ENCODE data around the gene WDR37. TPM values are rescaled to one million over a fixed set of nuclear protein-coding genes. Genes with fewer than 3 reads are reported as not detected.

WDR37 gene
- total and polyA plus RNA-seq, 4 donors = 18.7 to 32.6 (median 28.9) TPM

GRCh38 chr10:1173091-1173490 lies 116.9 kb downstream of the WDR37 start:
- H3K4me1 ChIP-seq (ENCODE audit: control insufficient read depth, insufficient read depth, low read length) = peaks cover 14% of the 10 kb centered on the region
- H3K36me3 ChIP-seq (ENCODE audit: control insufficient read depth, insufficient read depth, low read length) = peaks cover 2% of the 10 kb centered on the region
- no peak overlapping the region for H3K27ac ChIP-seq (ENCODE audit: low read depth, low read length)
- H3K27me3 ChIP-seq (ENCODE audit: control insufficient read depth, insufficient read depth, low read length) = no peaks in the 10 kb centered on the region
- H3K9me3 ChIP-seq (ENCODE audit: control insufficient read depth, insufficient read depth, low read length) = no peaks in the 10 kb centered on the region
- H3K4me3 ChIP-seq (ENCODE audit: low read depth, low read length) = no peak overlapping the region
- 90% methylated on average over 26 of the region's 27 CpGs for WGBS (ENCODE audit: insufficient coverage)
- no peak for DNase-seq (ENCODE audit: low read depth in 4 of 6, low spot score in 6 of 6)

- Histone ChIP-seq H3K36me3 (ENCODE audit: control insufficient read depth, insufficient read depth, low read length) (peaks cover 3% of the 10 kb centered on the region), H3K9me3 (ENCODE audit: control insufficient read depth, insufficient read depth, low read length) (no peaks in the 10 kb centered on the region), H3K4me3 (ENCODE audit: low read depth, low read length) (no peak overlapping the region), H3K4me1 (ENCODE audit: control insufficient read depth, insufficient read depth, low read length) (peaks cover 20% of the 10 kb centered on the region), H3K27ac (ENCODE audit: low read depth, low read length) (no peak overlapping the region), H3K27me3 (ENCODE audit: control insufficient read depth, insufficient read depth, low read length) (no peaks in the 10 kb centered on the region)
- no peak for DNase-seq (ENCODE audit: low read depth in 4 of 6, low spot score in 6 of 6)
- 92% methylated on average over 3 of the region's 5 CpGs for WGBS (ENCODE audit: insufficient coverage)
Measured at GRCh38 chr10:1174022-1174421, 117.8 kb downstream of the WDR37 start.

GRCh38 chr10:1175956-1176565 lies 119.9 kb downstream of the WDR37 start:
- no peak for DNase-seq (ENCODE audit: low read depth in 4 of 6, low spot score in 6 of 6)
- no peak overlapping the region for H3K4me3 ChIP-seq (ENCODE audit: low read depth, low read length)
- H3K9me3 ChIP-seq (ENCODE audit: control insufficient read depth, insufficient read depth, low read length) = no peaks in the 10 kb centered on the region
- H3K36me3 ChIP-seq (ENCODE audit: control insufficient read depth, insufficient read depth, low read length) = peaks cover 10% of the 10 kb centered on the region
- peaks cover 23% of the 10 kb centered on the region for H3K4me1 ChIP-seq (ENCODE audit: control insufficient read depth, insufficient read depth, low read length)
- H3K27me3 ChIP-seq (ENCODE audit: control insufficient read depth, insufficient read depth, low read length) = no peaks in the 10 kb centered on the region
- WGBS (ENCODE audit: insufficient coverage) = 95% methylated on average over 16 of the region's 23 CpGs
- no peak overlapping the region for H3K27ac ChIP-seq (ENCODE audit: low read depth, low read length)

- no peak for DNase-seq (ENCODE audit: low read depth in 4 of 6, low spot score in 6 of 6)
- H3K36me3 ChIP-seq (ENCODE audit: control insufficient read depth, insufficient read depth, low read length) = peaks cover 17% of the 10 kb centered on the region
- H3K9me3 ChIP-seq (ENCODE audit: control insufficient read depth, insufficient read depth, low read length) = no peaks in the 10 kb centered on the region
- 78% methylated on average over 5 of the region's 9 CpGs for WGBS (ENCODE audit: insufficient coverage)
- H3K27ac ChIP-seq (ENCODE audit: low read depth, low read length) = no peak overlapping the region
- no peak overlapping the region for H3K4me3 ChIP-seq (ENCODE audit: low read depth, low read length)
- H3K27me3 ChIP-seq (ENCODE audit: control insufficient read depth, insufficient read depth, low read length) = peaks cover 2% of the 10 kb centered on the region
- peaks cover 23% of the 10 kb centered on the region for H3K4me1 ChIP-seq (ENCODE audit: control insufficient read depth, insufficient read depth, low read length)
Measured at GRCh38 chr10:1177936-1178335, 121.8 kb downstream of the WDR37 start.

- no peak overlapping the region for H3K27ac ChIP-seq (ENCODE audit: low read depth, low read length)
Measured at GRCh38 chr10:1178506-1178905, 122.3 kb downstream of the WDR37 start.

GRCh38 chr10:1179346-1180070 lies 123.3 kb downstream of the WDR37 start:
- Histone ChIP-seq H3K9me3 (ENCODE audit: control insufficient read depth, insufficient read depth, low read length) (no peaks in the 10 kb centered on the region), H3K4me3 (ENCODE audit: low read depth, low read length) (no peak overlapping the region), H3K27me3 (ENCODE audit: control insufficient read depth, insufficient read depth, low read length) (peaks cover 2% of the 10 kb centered on the region), H3K36me3 (ENCODE audit: control insufficient read depth, insufficient read depth, low read length) (peaks cover 22% of the 10 kb centered on the region), H3K27ac (ENCODE audit: low read depth, low read length) (peak overlapping the region; percentile 25), H3K4me1 (ENCODE audit: control insufficient read depth, insufficient read depth, low read length) (peaks cover 23% of the 10 kb centered on the region)
- 89% methylated on average over 18 of the region's 20 CpGs for WGBS (ENCODE audit: insufficient coverage)
- no peak for DNase-seq (ENCODE audit: low read depth in 4 of 6, low spot score in 6 of 6)

More at GRCh38 chr10:1178506-1178905, 122.3 kb downstream of the WDR37 start:
- DNase-seq (ENCODE audit: low read depth in 4 of 6, low spot score in 6 of 6) = no peak
- Histone ChIP-seq H3K9me3 (ENCODE audit: control insufficient read depth, insufficient read depth, low read length) (no peaks in the 10 kb centered on the region), H3K27me3 (ENCODE audit: control insufficient read depth, insufficient read depth, low read length) (peaks cover 2% of the 10 kb centered on the region), H3K36me3 (ENCODE audit: control insufficient read depth, insufficient read depth, low read length) (peaks cover 20% of the 10 kb centered on the region), H3K4me1 (ENCODE audit: control insufficient read depth, insufficient read depth, low read length) (peaks cover 23% of the 10 kb centered on the region), H3K4me3 (ENCODE audit: low read depth, low read length) (no peak overlapping the region)
- 84% methylated on average over 10 of the region's 16 CpGs for WGBS (ENCODE audit: insufficient coverage)

GRCh38 chr10:1180071-1180730 lies 124.0 kb downstream of the WDR37 start:
- Histone ChIP-seq H3K27me3 (ENCODE audit: control insufficient read depth, insufficient read depth, low read length) (peaks cover 2% of the 10 kb centered on the region), H3K4me3 (ENCODE audit: low read depth, low read length) (no peak overlapping the region), H3K27ac (ENCODE audit: low read depth, low read length) (no peak overlapping the region), H3K9me3 (ENCODE audit: control insufficient read depth, insufficient read depth, low read length) (no peaks in the 10 kb centered on the region), H3K4me1 (ENCODE audit: control insufficient read depth, insufficient read depth, low read length) (peaks cover 23% of the 10 kb centered on the region), H3K36me3 (ENCODE audit: control insufficient read depth, insufficient read depth, low read length) (peaks cover 27% of the 10 kb centered on the region)
- no peak for DNase-seq (ENCODE audit: low read depth in 4 of 6, low spot score in 6 of 6)
- 97% methylated on average over 14 of the region's 16 CpGs for WGBS (ENCODE audit: insufficient coverage)

GRCh38 chr10:1180836-1181235 lies 124.7 kb downstream of the WDR37 start:
- Histone ChIP-seq H3K4me3 (ENCODE audit: low read depth, low read length) (no peak overlapping the region), H3K27me3 (ENCODE audit: control insufficient read depth, insufficient read depth, low read length) (peaks cover 2% of the 10 kb centered on the region), H3K27ac (ENCODE audit: low read depth, low read length) (no peak overlapping the region), H3K9me3 (ENCODE audit: control insufficient read depth, insufficient read depth, low read length) (no peaks in the 10 kb centered on the region), H3K4me1 (ENCODE audit: control insufficient read depth, insufficient read depth, low read length) (peaks cover 23% of the 10 kb centered on the region), H3K36me3 (ENCODE audit: control insufficient read depth, insufficient read depth, low read length) (peaks cover 30% of the 10 kb centered on the region)
- peak in 2 of 6 donors; percentile 28 to 58 for DNase-seq (ENCODE audit: low read depth in 4 of 6, low spot score in 6 of 6)
- WGBS (ENCODE audit: insufficient coverage) = 50% methylated on average over 9 of the region's 11 CpGs

Measured in spinal cord (tissue), 10 donors.